ENCODE measurements around the gene KLHL17. TPM values are rescaled to one million over a fixed set of nuclear protein-coding genes. Genes with fewer than 3 reads are reported as not detected.

Gene KLHL17
- total RNA-seq, 1 donor from 2014 or later: 17.0 TPM

DNA sequence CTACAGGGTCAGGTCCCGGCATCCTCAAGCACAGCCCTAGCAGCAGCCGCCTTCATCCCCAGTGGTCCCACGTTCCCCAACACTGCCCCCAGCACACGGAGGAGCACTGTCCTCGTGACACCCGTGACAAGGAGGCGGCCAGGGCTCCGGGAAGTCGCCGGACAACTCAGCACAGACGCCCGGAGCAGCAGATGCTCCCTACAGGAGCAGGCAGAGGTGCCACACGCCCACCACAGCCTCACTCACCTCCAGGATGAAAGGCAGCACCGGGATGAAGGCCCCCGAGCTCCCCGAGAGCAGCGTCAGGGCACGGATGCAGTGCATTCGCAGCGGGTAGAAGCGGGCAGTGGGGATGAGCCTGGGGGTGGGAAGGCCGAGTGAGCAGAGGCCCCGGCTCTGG, 9.5 kb upstream of the KLHL17 start:
- H3K27ac ChIP-seq: no peak overlapping the region
- TF ChIP-seq, protein P1, sequence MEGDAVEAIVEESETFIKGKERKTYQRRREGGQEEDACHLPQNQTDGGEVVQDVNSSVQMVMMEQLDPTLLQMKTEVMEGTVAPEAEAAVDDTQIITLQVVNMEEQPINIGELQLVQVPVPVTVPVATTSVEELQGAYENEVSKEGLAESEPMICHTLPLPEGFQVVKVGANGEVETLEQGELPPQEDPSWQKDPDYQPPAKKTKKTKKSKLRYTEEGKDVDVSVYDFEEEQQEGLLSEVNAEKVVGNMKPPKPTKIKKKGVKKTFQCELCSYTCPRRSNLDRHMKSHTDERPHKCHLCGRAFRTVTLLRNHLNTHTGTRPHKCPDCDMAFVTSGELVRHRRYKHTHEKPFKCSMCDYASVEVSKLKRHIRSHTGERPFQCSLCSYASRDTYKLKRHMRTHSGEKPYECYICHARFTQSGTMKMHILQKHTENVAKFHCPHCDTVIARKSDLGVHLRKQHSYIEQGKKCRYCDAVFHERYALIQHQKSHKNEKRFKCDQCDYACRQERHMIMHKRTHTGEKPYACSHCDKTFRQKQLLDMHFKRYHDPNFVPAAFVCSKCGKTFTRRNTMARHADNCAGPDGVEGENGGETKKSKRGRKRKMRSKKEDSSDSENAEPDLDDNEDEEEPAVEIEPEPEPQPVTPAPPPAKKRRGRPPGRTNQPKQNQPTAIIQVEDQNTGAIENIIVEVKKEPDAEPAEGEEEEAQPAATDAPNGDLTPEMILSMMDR (IDR thresholded peaks at IDR 0.05): no peak
- no peaks in the 10 kb centered on the region for H3K4me1 ChIP-seq
- intact Hi-C loops (cut with DNase I): no loop called here
- H3K36me3 ChIP-seq: peaks cover 99% of the 10 kb centered on the region
- no peaks in the 10 kb centered on the region for H3K9me3 ChIP-seq
- DNase-seq (no peak), ATAC-seq (no peak)
- H3K27me3 ChIP-seq (ENCODE audit: low read depth): no peaks in the 10 kb centered on the region
- no peak overlapping the region for H3K4me3 ChIP-seq

DNA sequence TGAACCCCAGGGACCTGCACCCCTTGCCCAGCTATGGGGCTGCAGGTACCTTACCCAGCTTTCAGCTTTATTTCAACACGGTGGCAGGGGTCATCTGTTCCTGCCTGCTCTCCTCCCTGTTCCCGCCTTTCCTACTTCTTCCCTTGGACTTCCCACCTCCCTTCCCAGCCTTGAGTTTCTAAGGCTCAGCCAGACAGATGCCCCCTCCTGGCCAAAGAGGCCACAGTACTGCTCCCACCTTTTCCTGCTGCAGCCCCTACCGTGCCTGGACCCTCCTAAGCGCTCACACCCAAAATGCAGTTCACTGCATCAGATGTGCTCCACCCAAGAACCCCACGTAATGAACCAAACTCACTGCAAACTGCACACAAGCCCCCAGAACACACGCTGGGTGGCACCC, 9.0 kb upstream of the KLHL17 start:
- ATAC-seq: no peak
- TF ChIP-seq, protein P1 (IDR thresholded peaks at IDR 0.05): peak; percentile 8
- intact Hi-C loops (cut with DNase I): no loop called here
- no peaks in the 10 kb centered on the region for H3K27me3 ChIP-seq (ENCODE audit: low read depth)
- DNase-seq: no peak
- peaks cover 99% of the 10 kb centered on the region for H3K36me3 ChIP-seq
- H3K4me1 ChIP-seq: no peaks in the 10 kb centered on the region
- H3K9me3 ChIP-seq: no peaks in the 10 kb centered on the region
- no peak overlapping the region for H3K4me3 ChIP-seq
- H3K27ac ChIP-seq: no peak overlapping the region

DNA sequence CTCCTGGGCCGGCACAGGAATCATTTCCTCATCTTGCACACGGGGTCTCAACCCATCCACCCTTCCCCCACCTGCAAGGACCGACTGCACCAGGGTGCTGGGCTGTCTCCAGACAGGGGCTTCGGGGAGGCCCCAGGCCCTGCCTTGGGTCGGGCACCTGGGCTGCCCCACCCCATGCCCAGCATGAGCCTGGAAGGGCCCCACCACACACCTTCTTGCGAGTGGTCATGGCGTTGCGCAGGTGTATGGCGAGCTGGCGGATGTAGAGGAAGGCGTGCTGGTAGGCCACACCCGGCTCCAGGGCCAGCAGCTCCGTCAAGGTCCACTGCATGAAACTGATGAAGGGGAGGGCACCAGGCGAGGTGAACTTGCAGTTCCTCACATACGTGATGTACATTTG, 8.2 kb upstream of the KLHL17 start:
- H3K27ac ChIP-seq: no peak overlapping the region
- TF ChIP-seq, protein P1 (IDR thresholded peaks at IDR 0.05): no peak
- no peak for DNase-seq
- H3K4me3 ChIP-seq: no peak overlapping the region
- H3K4me1 ChIP-seq: peaks cover under 1% of the 10 kb centered on the region
- peaks cover 98% of the 10 kb centered on the region for H3K36me3 ChIP-seq
- H3K9me3 ChIP-seq: no peaks in the 10 kb centered on the region
- ATAC-seq: no peak
- no peaks in the 10 kb centered on the region for H3K27me3 ChIP-seq (ENCODE audit: low read depth)
- intact Hi-C loops (cut with DNase I): no loop called here

DNA sequence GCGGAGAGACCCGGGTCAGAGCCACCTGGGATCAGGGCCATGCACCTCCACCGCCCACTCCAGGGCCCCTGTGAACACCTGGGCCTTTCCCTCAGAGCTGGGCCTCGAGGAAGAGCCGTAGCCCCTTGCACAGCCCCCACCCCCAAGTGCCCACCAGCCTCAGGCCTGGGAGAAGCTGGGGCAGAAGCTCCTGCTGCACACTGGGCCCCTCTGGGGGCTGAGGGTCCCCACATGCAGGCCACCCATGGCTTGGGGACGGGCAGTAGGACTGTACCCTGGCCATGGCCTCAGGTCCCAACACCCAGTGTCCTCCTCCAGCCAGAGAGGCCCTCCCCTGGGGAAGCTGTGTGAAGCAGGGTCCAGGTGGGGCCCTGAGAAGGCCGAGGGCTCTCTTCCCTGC, 7.8 kb upstream of the KLHL17 start:
- TF ChIP-seq, protein P1 (IDR thresholded peaks at IDR 0.05): no peak
- H3K4me3 ChIP-seq: no peak overlapping the region
- no peaks in the 10 kb centered on the region for H3K9me3 ChIP-seq
- peaks cover 5% of the 10 kb centered on the region for H3K4me1 ChIP-seq
- ATAC-seq (no peak), DNase-seq (no peak)
- H3K36me3 ChIP-seq: peaks cover 94% of the 10 kb centered on the region
- no peak overlapping the region for H3K27ac ChIP-seq
- no peaks in the 10 kb centered on the region for H3K27me3 ChIP-seq (ENCODE audit: low read depth)
- intact Hi-C loops (cut with DNase I): no loop called here

DNA sequence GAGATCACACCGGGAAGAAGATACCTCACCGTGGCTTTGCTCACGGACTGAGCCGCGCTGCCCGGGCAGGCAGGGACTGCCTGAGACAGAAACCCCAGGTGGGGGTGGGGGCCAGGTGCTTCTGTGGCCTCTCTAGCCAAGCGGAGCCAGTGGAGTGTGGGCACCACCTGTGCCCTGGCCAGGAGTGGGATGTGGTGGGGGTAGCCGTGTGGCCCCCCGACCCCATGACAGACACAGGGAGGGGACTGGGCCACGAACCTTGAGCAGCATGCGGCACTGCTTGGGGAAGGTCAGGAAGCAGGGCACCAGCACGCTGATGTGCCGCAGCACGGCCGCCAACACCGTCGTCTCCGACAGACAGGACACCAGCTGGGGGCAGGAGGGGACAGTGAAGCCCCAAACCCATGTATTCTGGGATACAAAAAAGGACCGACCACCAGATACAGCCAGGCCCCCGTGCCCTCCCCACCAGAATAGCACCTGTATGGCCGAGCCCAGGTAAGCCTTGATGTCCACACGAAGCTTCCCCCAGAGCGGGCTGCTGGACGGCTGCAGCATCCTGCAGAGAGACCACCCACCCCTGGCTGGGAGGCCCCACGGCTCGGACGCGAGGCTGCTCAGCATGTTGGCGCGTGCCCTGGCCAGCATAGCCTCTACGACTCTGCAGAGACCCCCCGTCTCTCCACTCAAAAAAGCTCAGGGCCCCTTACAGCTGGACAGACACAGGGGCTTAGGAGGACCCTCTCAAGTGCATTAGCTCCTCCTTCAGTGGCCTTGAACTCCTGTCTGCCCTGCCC, 6.7 kb upstream of the KLHL17 start:
- no peak for ATAC-seq
- TF ChIP-seq, protein P1 (IDR thresholded peaks at IDR 0.05): no peak
- DNase-seq: no peak
- Histone ChIP-seq H3K4me3 (no peak overlapping the region), H3K27me3 (ENCODE audit: low read depth) (no peaks in the 10 kb centered on the region), H3K36me3 (peaks cover 83% of the 10 kb centered on the region), H3K27ac (no peak overlapping the region), H3K4me1 (peaks cover 14% of the 10 kb centered on the region), H3K9me3 (no peaks in the 10 kb centered on the region)
- intact Hi-C loops (cut with DNase I): no loop called here
